Measurements from ENCODE around the gene SLC6A19. TPM values are rescaled to one million over a fixed set of nuclear protein-coding genes. Genes with fewer than 3 reads are reported as not detected.
A peak's percentile ranks its signal among the peaks of the same experiment; 100 is the strongest.

SLC6A19 gene
- total RNA-seq, 2 experiments from 2014 or later, result not detected

DNA sequence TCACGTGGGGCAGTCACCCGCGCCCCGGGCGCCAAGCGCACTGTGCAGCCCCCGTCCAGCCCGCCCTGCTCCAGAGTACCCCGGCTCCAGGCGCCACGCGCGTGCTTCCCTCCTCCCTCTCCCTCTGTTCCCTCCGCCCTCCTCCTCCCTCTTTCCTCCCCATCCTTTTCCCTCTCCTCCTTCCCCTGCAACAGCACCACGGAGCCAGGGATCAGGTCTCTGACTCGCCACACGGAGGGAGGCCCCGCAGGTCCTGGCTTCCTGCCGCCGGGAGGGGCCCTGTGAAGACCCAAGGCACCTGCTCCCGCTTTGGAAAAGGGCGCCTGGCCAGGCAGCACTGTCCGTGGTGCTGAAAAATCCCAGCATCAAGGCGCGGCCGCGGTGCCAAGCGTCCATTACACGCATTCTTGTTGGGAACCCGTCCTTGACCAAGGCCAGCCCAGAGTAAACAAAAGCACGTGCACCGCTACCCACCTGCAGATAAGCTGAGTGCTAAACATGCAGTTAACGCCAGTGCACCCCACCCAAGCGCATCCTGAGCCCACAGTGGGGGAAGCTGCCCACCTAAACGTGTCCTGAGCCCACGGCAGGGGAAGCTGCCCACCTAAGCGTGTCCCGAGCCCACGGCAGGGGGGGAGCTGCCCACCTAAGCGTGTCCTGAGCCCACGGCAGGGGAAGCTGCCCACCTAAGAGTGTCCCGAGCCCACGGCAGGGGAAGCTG, 45.5 kb downstream of the SLC6A19 start:
- Mint-ChIP-seq H3K4me1 (ENCODE audit: low read depth) (peaks cover under 1% of the 10 kb centered on the region), H3K9me3 (no peaks in the 10 kb centered on the region), H3K27ac (no peak overlapping the region), H3K36me3 (ENCODE audit: low read depth) (no peaks in the 10 kb centered on the region), H3K4me3 (no peak overlapping the region), H3K27me3 (peaks cover 4% of the 10 kb centered on the region)
- ATAC-seq (ENCODE audit: poor library complexity), result no peak
- ChIA-PET POLR2A (no interaction called here), CTCF (no interaction called here)
- Histone ChIP-seq H3K36me3 (ENCODE audit: insufficient read depth, low read length) (no peaks in the 10 kb centered on the region), H3K27ac (ENCODE audit: low read depth in 1 of 2, low read length in 2 of 2) (no peak overlapping the region), H3K27me3 (ENCODE audit: control insufficient read depth in 1 of 2, insufficient read depth in 2 of 2, low read length in 2 of 2) (peaks cover 15 to 20% of the 10 kb centered on the region in 2 experiments), H3K9me3 (ENCODE audit: control insufficient read depth in 1 of 2, insufficient read depth in 1 of 2, low read length in 2 of 2) (peaks cover 0 to 22% of the 10 kb centered on the region in 2 experiments), H3K4me1 (ENCODE audit: insufficient read depth, low read length) (no peaks in the 10 kb centered on the region), H3K4me3 (ENCODE audit: low read length) (no peak overlapping the region)
- intact Hi-C loops (cut with DNase I, micrococcal nuclease), result no loop called here
- TF ChIP-seq, protein P1, sequence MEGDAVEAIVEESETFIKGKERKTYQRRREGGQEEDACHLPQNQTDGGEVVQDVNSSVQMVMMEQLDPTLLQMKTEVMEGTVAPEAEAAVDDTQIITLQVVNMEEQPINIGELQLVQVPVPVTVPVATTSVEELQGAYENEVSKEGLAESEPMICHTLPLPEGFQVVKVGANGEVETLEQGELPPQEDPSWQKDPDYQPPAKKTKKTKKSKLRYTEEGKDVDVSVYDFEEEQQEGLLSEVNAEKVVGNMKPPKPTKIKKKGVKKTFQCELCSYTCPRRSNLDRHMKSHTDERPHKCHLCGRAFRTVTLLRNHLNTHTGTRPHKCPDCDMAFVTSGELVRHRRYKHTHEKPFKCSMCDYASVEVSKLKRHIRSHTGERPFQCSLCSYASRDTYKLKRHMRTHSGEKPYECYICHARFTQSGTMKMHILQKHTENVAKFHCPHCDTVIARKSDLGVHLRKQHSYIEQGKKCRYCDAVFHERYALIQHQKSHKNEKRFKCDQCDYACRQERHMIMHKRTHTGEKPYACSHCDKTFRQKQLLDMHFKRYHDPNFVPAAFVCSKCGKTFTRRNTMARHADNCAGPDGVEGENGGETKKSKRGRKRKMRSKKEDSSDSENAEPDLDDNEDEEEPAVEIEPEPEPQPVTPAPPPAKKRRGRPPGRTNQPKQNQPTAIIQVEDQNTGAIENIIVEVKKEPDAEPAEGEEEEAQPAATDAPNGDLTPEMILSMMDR (IDR thresholded peaks at IDR 0.05), result no peak
- peak in 5 of 14 experiments; percentile 5 to 35 (median 33) for DNase-seq

DNA sequence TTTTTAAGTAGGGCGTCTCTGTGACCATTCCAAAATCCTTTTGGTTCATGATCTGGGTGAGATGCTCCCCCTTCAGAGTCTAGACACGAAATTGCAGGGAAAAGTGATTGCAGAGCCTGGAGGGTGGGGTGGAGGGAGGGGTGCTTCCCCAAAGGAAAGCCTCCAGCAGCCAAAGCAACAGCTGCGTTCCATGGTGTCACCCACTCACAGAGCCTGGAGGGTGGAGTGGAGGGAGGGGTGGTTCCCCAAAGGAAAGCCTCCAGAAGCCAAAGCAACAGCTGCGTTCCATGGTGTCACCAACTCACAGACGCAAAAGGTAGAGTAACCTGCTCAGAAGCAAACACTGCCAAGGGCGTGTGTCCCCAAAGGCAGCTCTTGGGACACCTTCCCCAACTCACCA, 46.4 kb downstream of the SLC6A19 start:
- intact Hi-C loops (cut with DNase I, micrococcal nuclease), result no loop called here
- Mint-ChIP-seq H3K27ac (no peak overlapping the region), H3K27me3 (peaks cover 4% of the 10 kb centered on the region), H3K36me3 (ENCODE audit: low read depth) (no peaks in the 10 kb centered on the region), H3K9me3 (no peaks in the 10 kb centered on the region), H3K4me3 (no peak overlapping the region), H3K4me1 (ENCODE audit: low read depth) (peaks cover 5% of the 10 kb centered on the region)
- H3K27ac ChIP-seq (ENCODE audit: low read depth in 1 of 2, low read length in 2 of 2), result no peak overlapping the region
- H3K4me1 ChIP-seq (ENCODE audit: insufficient read depth, low read length), result no peaks in the 10 kb centered on the region
- TF ChIP-seq, protein P1 (IDR thresholded peaks at IDR 0.05), result no peak
- H3K4me3 ChIP-seq (ENCODE audit: low read length), result no peak overlapping the region
- ChIA-PET POLR2A (no interaction called here), CTCF (no interaction called here)
- no peaks in the 10 kb centered on the region for H3K36me3 ChIP-seq (ENCODE audit: insufficient read depth, low read length)
- DNase-seq, result no peak
- ATAC-seq (ENCODE audit: poor library complexity), result no peak
- H3K9me3 ChIP-seq (ENCODE audit: control insufficient read depth in 1 of 2, insufficient read depth in 1 of 2, low read length in 2 of 2), result peaks cover 0 to 19% of the 10 kb centered on the region in 2 experiments
- peaks cover 15 to 20% of the 10 kb centered on the region in 2 experiments for H3K27me3 ChIP-seq (ENCODE audit: control insufficient read depth in 1 of 2, insufficient read depth in 2 of 2, low read length in 2 of 2)

GRCh38 chr5:1249366-1250280, 48.2 kb downstream of the SLC6A19 start:
- Mint-ChIP-seq H3K4me1 (ENCODE audit: low read depth) (peaks cover 7% of the 10 kb centered on the region), H3K9me3 (no peaks in the 10 kb centered on the region), H3K27ac (no peak overlapping the region), H3K4me3 (no peak overlapping the region), H3K27me3 (peaks cover 4% of the 10 kb centered on the region), H3K36me3 (ENCODE audit: low read depth) (no peaks in the 10 kb centered on the region)
- peaks cover 15 to 20% of the 10 kb centered on the region in 2 experiments for H3K27me3 ChIP-seq (ENCODE audit: control insufficient read depth in 1 of 2, insufficient read depth in 2 of 2, low read length in 2 of 2)
- ChIA-PET CTCF (no interaction called here), POLR2A (no interaction called here)
- H3K27ac ChIP-seq (ENCODE audit: low read depth in 1 of 2, low read length in 2 of 2), result no peak overlapping the region
- DNase-seq (no peak), ATAC-seq (ENCODE audit: poor library complexity) (no peak)
- TF ChIP-seq, protein P1 (IDR thresholded peaks at IDR 0.05), result no peak
- peaks cover 0 to 17% of the 10 kb centered on the region in 2 experiments for H3K9me3 ChIP-seq (ENCODE audit: control insufficient read depth in 1 of 2, insufficient read depth in 1 of 2, low read length in 2 of 2)
- intact Hi-C loops (cut with DNase I, micrococcal nuclease), result loop anchor here (10.0 kb wide), 2 partner anchors 65 to 135 kb away; no protein-coding TSS in a partner anchor
- H3K36me3 ChIP-seq (ENCODE audit: insufficient read depth, low read length), result no peaks in the 10 kb centered on the region
- H3K4me3 ChIP-seq (ENCODE audit: low read length), result no peak overlapping the region
- peaks cover 7% of the 10 kb centered on the region for H3K4me1 ChIP-seq (ENCODE audit: insufficient read depth, low read length)
